Ishikawa (cell line): ENCODE measurements around the gene POR.

Experiments
- CEBPB ChIP-seq: IDR thresholded peaks from 2 replicates; pipeline ENCODE4 v1.6.1; 2012
- CREB1 ChIP-seq: IDR thresholded peaks from 2 replicates; pipeline ENCODE4 v1.6.1; 2012; ENCODE audit warnings: low read depth
- EP300 ChIP-seq: IDR thresholded peaks from 2 replicates; pipeline ENCODE4 v1.6.1; 2012; ENCODE audit warnings: borderline replicate concordance
- RAD21 ChIP-seq: IDR thresholded peaks from 2 replicates; pipeline ENCODE4 v1.6.1; 2012; ENCODE audit warnings: low read depth
- TAF1 ChIP-seq: IDR thresholded peaks from 2 replicates; pipeline ENCODE4 v1.6.1; 2012; ENCODE audit warnings: low read depth, mild to moderate bottlenecking
- TEAD4 ChIP-seq: IDR thresholded peaks from 2 replicates; pipeline ENCODE4 v1.6.1; 2012
- USF1 ChIP-seq: IDR thresholded peaks from 2 replicates; pipeline ENCODE4 v1.6.1; 2012
- YY1 ChIP-seq: IDR thresholded peaks from 2 replicates; pipeline ENCODE4 v1.6.1; 2012; ENCODE audit warnings: low read depth
- TF ChIP-seq, protein P1 (sequence below): IDR thresholded peaks from 2 replicates; pipeline ENCODE4 v1.6.1; 2012; ENCODE audit warnings: low read depth, mild to moderate bottlenecking

DNA sequence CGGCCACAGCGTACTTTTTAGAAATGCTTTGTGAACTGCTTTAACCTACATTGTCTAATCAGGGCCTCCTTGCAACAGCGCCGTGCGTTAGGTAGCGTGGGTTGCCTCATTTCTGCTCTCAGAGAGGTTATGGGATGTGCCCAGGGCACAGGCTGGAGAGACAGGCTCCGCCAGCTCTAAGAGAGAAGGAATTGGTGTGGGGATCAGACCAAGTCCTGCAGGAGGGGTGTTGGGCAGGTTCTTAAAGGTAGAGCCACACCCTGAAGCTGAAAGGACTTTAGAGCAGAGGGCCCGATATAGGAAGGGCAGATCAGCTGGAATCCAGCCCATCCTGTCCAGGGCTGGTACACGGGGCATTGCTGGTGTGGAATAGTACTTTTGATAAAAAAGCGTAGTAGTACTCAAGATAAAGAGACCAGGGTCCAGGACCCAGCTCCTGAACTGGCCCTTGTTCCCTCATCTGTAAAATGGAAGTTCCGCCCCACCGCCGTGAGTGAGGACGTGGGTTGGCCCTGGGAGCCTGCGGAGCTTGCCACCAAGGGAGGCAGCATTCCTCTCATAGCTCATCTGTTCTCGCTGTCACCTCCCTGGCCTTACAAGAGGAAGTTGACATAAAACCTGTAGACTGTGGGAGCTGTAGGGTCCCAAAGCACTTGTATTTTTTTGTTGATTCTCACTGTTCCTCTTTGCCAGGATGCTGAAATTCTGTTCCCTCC, 42.2 kb downstream of the POR start:
- TF ChIP-seq YY1 (peak; percentile 33; the same call in 1 of the 2 replicates), CREB1 (no peak), RAD21 (no peak), CEBPB (peak; percentile 70), USF1 (no peak), EP300 (peak; percentile 80), TEAD4 (peak; percentile 96), TAF1 (no peak)
- TF ChIP-seq, protein P1, sequence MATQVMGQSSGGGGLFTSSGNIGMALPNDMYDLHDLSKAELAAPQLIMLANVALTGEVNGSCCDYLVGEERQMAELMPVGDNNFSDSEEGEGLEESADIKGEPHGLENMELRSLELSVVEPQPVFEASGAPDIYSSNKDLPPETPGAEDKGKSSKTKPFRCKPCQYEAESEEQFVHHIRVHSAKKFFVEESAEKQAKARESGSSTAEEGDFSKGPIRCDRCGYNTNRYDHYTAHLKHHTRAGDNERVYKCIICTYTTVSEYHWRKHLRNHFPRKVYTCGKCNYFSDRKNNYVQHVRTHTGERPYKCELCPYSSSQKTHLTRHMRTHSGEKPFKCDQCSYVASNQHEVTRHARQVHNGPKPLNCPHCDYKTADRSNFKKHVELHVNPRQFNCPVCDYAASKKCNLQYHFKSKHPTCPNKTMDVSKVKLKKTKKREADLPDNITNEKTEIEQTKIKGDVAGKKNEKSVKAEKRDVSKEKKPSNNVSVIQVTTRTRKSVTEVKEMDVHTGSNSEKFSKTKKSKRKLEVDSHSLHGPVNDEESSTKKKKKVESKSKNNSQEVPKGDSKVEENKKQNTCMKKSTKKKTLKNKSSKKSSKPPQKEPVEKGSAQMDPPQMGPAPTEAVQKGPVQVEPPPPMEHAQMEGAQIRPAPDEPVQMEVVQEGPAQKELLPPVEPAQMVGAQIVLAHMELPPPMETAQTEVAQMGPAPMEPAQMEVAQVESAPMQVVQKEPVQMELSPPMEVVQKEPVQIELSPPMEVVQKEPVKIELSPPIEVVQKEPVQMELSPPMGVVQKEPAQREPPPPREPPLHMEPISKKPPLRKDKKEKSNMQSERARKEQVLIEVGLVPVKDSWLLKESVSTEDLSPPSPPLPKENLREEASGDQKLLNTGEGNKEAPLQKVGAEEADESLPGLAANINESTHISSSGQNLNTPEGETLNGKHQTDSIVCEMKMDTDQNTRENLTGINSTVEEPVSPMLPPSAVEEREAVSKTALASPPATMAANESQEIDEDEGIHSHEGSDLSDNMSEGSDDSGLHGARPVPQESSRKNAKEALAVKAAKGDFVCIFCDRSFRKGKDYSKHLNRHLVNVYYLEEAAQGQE = no peak
